Measurements from ENCODE around the gene GJC2. TPM values are rescaled to one million over a fixed set of nuclear protein-coding genes. Genes with fewer than 3 reads are reported as not detected.

Gene GJC2
- total RNA-seq, 4 donors from 2014 or later: 1.9 to 5.5 (median 2.9) TPM

DNA sequence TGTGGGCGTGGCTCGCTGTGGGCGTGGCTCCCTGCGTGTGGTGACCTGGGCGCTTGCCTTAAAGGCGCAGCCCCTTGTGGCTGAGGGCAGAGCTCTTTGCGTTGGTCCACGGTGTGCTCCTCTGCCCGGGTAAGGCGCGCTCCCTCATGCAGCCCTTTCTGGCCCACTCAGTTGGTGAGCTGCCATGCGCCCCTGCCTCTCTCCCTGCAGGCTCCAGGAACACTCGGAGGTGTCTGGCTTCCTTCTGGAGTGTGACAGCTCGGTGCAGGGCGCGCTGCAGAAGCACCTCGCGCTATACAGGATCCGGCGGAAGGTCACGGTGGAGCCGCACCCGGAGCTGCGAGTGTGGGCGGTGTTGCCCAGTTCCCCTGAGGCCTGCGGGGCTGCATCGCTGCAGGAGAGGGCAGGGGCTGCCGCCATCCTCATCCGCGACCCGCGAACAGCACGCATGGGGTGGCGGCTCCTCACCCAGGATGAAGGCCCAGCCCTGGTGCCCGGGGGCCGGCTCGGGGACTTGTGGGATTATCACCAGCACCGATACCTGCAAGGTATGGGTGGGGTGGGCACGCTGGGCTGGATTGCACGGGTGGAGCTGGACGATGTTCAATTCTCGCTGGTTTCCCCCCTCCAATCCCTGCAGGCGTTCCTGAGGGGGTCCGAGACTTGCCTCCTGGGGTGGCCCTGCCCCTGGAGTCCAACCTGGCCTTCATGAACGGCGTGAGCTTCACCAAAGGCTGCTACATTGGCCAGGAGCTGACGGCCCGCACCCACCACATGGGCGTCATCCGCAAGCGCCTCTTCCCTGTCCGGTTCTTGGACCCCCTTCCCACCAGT is 25.0 kb downstream of the GJC2 start:
- no peak for ATAC-seq (ENCODE audit: low FRiP score)
- DNase-seq (ENCODE audit: low spot score): no peak
- TF ChIP-seq, protein P1, sequence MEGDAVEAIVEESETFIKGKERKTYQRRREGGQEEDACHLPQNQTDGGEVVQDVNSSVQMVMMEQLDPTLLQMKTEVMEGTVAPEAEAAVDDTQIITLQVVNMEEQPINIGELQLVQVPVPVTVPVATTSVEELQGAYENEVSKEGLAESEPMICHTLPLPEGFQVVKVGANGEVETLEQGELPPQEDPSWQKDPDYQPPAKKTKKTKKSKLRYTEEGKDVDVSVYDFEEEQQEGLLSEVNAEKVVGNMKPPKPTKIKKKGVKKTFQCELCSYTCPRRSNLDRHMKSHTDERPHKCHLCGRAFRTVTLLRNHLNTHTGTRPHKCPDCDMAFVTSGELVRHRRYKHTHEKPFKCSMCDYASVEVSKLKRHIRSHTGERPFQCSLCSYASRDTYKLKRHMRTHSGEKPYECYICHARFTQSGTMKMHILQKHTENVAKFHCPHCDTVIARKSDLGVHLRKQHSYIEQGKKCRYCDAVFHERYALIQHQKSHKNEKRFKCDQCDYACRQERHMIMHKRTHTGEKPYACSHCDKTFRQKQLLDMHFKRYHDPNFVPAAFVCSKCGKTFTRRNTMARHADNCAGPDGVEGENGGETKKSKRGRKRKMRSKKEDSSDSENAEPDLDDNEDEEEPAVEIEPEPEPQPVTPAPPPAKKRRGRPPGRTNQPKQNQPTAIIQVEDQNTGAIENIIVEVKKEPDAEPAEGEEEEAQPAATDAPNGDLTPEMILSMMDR (IDR thresholded peaks at IDR 0.05): no peak

DNA sequence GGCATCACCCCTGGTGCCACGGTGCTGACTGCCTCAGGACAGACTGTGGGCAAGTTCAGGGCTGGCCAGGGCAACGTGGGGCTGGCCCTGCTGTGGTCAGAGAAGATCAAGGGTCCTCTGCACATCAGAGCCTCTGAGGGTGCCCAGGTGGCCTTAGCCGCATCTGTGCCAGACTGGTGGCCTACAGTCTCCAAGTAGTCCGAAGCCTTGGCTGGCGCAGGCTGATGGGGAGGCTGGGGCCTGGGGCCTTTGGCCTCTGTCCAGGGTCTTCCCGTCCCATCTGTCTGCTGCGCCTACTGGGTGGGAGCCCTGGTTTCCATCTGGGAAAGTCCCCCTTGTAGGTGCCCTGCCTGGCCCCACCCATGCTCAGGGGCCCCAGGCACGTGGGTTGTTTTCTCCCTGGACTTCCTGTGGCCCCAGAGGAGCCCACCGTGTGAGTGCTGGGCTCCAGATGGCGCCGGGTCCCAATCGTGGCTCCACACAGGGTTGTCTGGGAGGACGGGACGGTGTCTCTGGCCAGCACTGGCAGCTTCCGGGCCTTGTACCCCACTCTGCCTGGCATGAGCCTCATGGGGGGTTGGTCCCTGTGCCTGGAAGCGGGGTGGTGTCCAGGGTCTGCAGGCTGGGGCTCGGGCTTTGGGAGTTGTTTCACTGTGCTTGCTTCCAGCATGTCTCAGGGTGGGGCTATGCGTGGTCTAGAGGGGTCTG is 25.7 kb downstream of the GJC2 start:
- ATAC-seq (ENCODE audit: low FRiP score) (no peak), DNase-seq (ENCODE audit: low spot score) (no peak)
- TF ChIP-seq, protein P1 (IDR thresholded peaks at IDR 0.05): no peak

DNA sequence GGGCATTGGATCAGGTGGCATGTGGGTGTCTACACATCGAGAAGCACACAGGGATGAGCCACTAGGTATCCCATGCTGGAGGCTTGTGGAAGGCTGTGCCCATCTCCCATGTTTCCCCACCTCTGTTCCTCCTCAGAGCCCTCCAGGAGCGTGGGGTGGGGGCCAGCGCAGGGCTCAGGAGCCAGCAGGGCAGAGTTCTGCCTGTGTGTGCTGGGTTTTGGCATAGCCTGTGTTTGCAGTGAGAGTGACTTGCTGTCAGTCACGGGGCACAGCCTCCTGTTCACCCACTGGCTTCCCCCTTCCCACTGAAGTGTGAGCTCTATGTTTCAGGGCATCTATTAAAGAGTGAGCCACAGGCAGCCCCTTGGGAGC is 26.3 kb downstream of the GJC2 start:
- DNase-seq (ENCODE audit: low spot score): no peak
- ATAC-seq (ENCODE audit: low FRiP score): no peak
- TF ChIP-seq, protein P1 (IDR thresholded peaks at IDR 0.05): no peak

DNA sequence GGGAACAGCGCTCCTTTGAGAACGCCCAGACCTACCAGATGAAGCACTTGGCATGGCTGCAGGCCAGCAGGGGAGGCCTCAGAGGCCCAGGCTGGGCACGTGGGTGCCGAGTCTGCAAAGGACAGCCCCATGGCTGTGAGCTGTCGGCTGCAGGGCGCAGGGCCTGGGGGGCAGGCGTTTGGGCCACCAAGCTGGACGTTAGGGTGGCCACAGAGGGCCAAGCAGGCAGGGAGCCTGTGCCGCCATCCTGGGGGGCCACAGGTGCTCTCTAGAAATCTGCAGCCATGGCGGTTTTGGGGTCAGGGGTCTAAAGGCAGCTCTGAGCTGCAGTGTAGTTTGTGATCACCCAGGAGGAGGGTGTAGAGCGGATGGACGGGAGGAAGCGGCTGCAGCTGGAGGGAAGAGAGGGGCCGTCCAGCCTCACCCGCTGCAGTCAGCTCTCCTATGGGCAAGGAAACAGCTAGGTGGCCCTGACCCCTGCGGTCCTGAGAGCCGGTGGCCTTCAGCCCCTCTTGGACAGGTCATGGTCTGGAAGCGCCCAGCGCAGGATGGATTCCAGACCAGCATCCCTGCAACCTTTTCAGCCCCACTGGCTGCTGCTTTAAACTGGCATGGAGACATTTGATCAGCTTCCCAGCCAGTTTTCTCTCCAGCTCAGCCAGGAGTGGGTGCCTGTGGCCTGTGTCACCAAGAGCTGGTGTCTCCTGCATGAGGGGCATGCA is 26.9 kb downstream of the GJC2 start:
- TF ChIP-seq, protein P1 (IDR thresholded peaks at IDR 0.05): no peak
- ATAC-seq (ENCODE audit: low FRiP score): no peak
- no peak for DNase-seq (ENCODE audit: low spot score)

DNA sequence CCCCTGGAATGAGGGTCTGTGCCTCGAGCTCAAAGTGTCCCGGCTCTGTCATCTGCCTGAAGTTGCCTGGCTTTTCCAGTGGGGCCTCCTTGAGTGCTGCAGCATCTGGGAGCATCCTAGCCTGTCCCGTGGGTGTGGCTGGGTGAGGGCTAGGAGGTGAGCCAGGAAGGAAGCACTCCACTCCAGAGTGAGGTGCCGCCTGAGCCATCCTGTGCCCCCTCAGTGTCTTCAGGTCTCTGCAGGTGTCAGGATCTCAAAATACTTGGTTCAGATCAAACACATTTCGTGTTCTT is 27.4 kb downstream of the GJC2 start:
- ATAC-seq (ENCODE audit: low FRiP score) (no peak), DNase-seq (ENCODE audit: low spot score) (no peak)

DNA sequence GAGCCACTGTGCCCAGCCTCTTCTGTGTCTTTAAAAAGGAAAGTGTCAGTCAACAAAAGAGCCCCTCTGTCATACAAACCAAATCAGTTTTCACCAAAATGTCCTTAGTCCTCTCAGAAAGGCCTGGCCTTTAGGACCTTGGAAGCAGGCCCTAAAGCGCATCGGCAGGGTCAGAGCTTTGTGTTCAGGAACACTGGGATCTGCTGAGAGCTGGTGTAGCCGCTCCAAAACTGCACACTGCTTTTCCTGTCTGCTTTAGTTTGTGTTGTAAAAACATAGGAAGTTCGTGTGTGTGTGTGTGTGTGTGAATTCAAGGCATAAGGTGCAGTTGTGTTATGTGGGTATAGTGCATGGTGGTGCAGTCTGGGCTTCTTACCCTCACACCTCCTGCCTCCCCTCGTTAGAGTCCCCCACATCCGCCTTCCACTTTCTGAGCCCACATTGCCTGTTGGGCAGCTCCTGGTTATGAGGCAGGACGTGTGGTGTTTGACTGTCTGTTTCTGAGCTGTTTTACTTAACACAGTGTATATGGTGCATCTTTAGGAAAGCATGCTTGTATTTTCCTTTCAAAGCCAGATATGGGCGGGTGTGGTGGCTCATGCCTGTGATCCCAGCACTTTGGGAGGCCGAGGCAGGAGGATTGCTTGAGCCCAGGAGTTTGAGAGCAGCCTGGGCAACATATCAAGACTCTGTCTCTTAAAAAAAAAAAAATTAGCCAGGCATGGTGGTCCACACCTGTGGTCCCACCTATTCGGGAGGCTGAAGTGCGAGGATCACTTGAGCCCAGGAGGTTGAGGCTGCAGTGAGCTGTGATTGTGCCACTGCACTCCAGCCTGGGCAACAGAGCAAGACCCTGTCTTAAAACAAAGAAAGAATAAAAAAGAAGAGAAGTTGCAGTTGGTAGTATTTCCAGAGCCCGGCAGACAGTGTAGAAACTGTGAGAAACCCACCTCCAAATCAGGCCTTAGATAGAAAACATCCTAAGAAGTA is 28.3 kb downstream of the GJC2 start:
- DNase-seq (ENCODE audit: low spot score) (no peak), ATAC-seq (ENCODE audit: low FRiP score) (no peak)
- TF ChIP-seq, protein P1 (IDR thresholded peaks at IDR 0.05): no peak

More for the DNA sequence above, 27.4 kb downstream of the GJC2 start:
- TF ChIP-seq, protein P1 (IDR thresholded peaks at IDR 0.05): no peak

All from omental fat pad (tissue), 4 donors.